ENCODE data around the gene SEMA3D. TPM values are rescaled to one million over a fixed set of nuclear protein-coding genes. Genes with fewer than 3 reads are reported as not detected.

SEMA3D gene
- total and polyA plus RNA-seq, 2 of the 4 experiments (the other 2 are of a cell fraction): 2.9 to 13.6 TPM

GRCh38 chr7:85175217-85175616, 11.6 kb downstream of the SEMA3D start:
- no peak overlapping the region for H2AFZ ChIP-seq (replicated peaks; ENCODE audit: low read length, poor library complexity)
- no peaks in the 10 kb centered on the region for H3K36me3 ChIP-seq (ENCODE audit: control insufficient read depth, insufficient read depth, low read length)
- no peak overlapping the region for H2BK15ac ChIP-seq (ENCODE audit: low read depth, low read length)
- no peak for TF ChIP-seq ELK1 (IDR thresholded peaks at IDR 0.05; ENCODE audit: borderline replicate concordance, low read depth, low read length)
- TF ChIP-seq CHD1 (IDR thresholded peaks at IDR 0.05; ENCODE audit: low read depth, low read length): no peak
- TF ChIP-seq MXI1 (IDR thresholded peaks at IDR 0.05; ENCODE audit: borderline replicate concordance, low read depth, low read length): no peak
- no peak for TF ChIP-seq RCOR1 (IDR thresholded peaks at IDR 0.05; ENCODE audit: insufficient replicate concordance, low read length)
- no peak for TF ChIP-seq RAD21 (IDR thresholded peaks at IDR 0.05; ENCODE audit: low read length)
- no peak for TF ChIP-seq SMC3 (IDR thresholded peaks at IDR 0.05; ENCODE audit: low read depth, low read length)
- no peak for TF ChIP-seq MAZ (IDR thresholded peaks at IDR 0.05; ENCODE audit: borderline replicate concordance, low read depth, low read length)
- no peak for TF ChIP-seq FOS (IDR thresholded peaks at IDR 0.05; ENCODE audit: low read depth, low read length)
- TF ChIP-seq RFX5 (IDR thresholded peaks at IDR 0.05; ENCODE audit: low read depth, low read length): no peak
- no peak for TF ChIP-seq MAFK (IDR thresholded peaks at IDR 0.05; ENCODE audit: low read depth, low read length)
- TF ChIP-seq NFE2L2 (IDR thresholded peaks at IDR 0.05; ENCODE audit: low read depth, low read length): no peak
- no peak for TF ChIP-seq USF2 (IDR thresholded peaks at IDR 0.05; ENCODE audit: low read depth, low read length)
- no peak for TF ChIP-seq BHLHE40 (IDR thresholded peaks at IDR 0.05; ENCODE audit: low read depth, low read length)
- no peak for TF ChIP-seq CEBPB (IDR thresholded peaks at IDR 0.05; ENCODE audit: low read depth, low read length)
- TF ChIP-seq POLR2A (IDR thresholded peaks at IDR 0.05; ENCODE audit: low read depth, low read length): no peak
- TF ChIP-seq CTCF (conservative IDR thresholded peaks at IDR 0.05; ENCODE audit: low read depth, low read length): no peak
- H3K4me3 ChIP-seq (ENCODE audit: insufficient read depth, low read depth, low read length): no peak overlapping the region
- no peak overlapping the region for H3K4me2 ChIP-seq (ENCODE audit: low read depth, low read length)
- no peaks in the 10 kb centered on the region for H3K9me1 ChIP-seq (ENCODE audit: insufficient read depth, low read length)
- H4K20me1 ChIP-seq (ENCODE audit: insufficient read depth, low read length): no peaks in the 10 kb centered on the region
- H3K18ac ChIP-seq (ENCODE audit: low read depth, low read length): no peak overlapping the region
- no peak overlapping the region for H2BK120ac ChIP-seq (ENCODE audit: low read depth, low read length)
- H3K23ac ChIP-seq (ENCODE audit: low read depth, low read length): no peak overlapping the region
- H2AK9ac ChIP-seq (replicated peaks; ENCODE audit: low read depth, low read length, poor library complexity): no peak overlapping the region
- H2BK20ac ChIP-seq (ENCODE audit: low read depth, low read length): no peak overlapping the region
- ChIA-PET CTCF (no interaction called here), POLR2A (ENCODE audit: unreplicated experiment) (no interaction called here)
- no peak overlapping the region for H3K4ac ChIP-seq (ENCODE audit: low read depth, low read length)
- H3K9me3 ChIP-seq (ENCODE audit: control insufficient read depth, insufficient read depth, low read length): peaks cover 7% of the 10 kb centered on the region
- no peak overlapping the region for H2AK5ac ChIP-seq (ENCODE audit: low read depth, low read length)
- H3K56ac ChIP-seq (ENCODE audit: extremely low read depth, insufficient read depth, low read length): no peak overlapping the region
- intact Hi-C loops (cut with micrococcal nuclease): no loop called here
- no peak overlapping the region for H3K27ac ChIP-seq (ENCODE audit: insufficient read depth, low read length)
- H4K91ac ChIP-seq (ENCODE audit: insufficient read depth, low read depth, low read length): no peak overlapping the region
- no peaks in the 10 kb centered on the region for H3K79me1 ChIP-seq (ENCODE audit: low read depth in 1 of 2, low read length in 2 of 2)
- H4K5ac ChIP-seq (ENCODE audit: low read depth, low read length): no peak overlapping the region
- no peak overlapping the region for H3K14ac ChIP-seq (replicated peaks; ENCODE audit: low read depth, low read length)
- H3K4me1 ChIP-seq (ENCODE audit: control insufficient read depth, insufficient read depth, low read length): peaks cover 2% of the 10 kb centered on the region; the same call in 1 of the 2 replicates
- H2BK5ac ChIP-seq (ENCODE audit: low read depth, low read length, poor library complexity, severe bottlenecking): no peak overlapping the region
- BruUV-seq (replicated peaks): no TSS peak
- WGBS, 2 experiments (ENCODE audit: extremely low coverage in 2 of 2, insufficient read length in 1 of 2): no CpG with 5 or more reads among the region's 3 CpGs
- peak; percentile 11 for DNase-seq
- in situ Hi-C loops (cut with MboI; ENCODE audit: low sequenced_read_pairs): no loop called here
- no peak for ATAC-seq (ENCODE audit: low read depth)
- no peaks in the 10 kb centered on the region for H3K27me3 ChIP-seq (ENCODE audit: control insufficient read depth, insufficient read depth, low read length)
- dilution Hi-C loops (cut with HindIII; ENCODE audit: low sequenced_read_pairs, unreplicated experiment): no loop called here
- H4K8ac ChIP-seq (ENCODE audit: low read depth in 2 of 2, low read length in 2 of 2): no peak overlapping the region
- H3K9ac ChIP-seq (ENCODE audit: low read depth, low read length): no peak overlapping the region
